Kidney (tissue), 14 donors: ENCODE results near the gene MRGPRX2. TPM values are rescaled to one million over a fixed set of nuclear protein-coding genes. Genes with fewer than 3 reads are reported as not detected.

Source experiments
- DNase-seq, 5 donors: peaks; one replicate each; pipeline ENCODE4 v3.0.0-alpha.2; 2013 to 2020
- FAIRE-seq: peaks from 2 replicates; lab custom pipeline; 2012; peaks lifted over from hg19 to GRCh38; lab: Jason Lieb, UNC
- H3K27ac ChIP-seq, 2 donors: one replicate each; pipeline ENCODE4 v1.7.0; 2013; ENCODE audit warnings: low read depth in 2 of 2, low read length in 2 of 2, inconsistent platforms in 1 of 2
- H3K27me3 ChIP-seq: one replicate; pipeline ENCODE4 v1.7.1; 2013; ENCODE audit warnings: low read length, inconsistent platforms; ENCODE audit not compliant: control insufficient read depth, insufficient read depth
- H3K36me3 ChIP-seq, 3 donors: one replicate each; pipeline versions ENCODE4 v1.7.0 to v1.7.1; 2013; ENCODE audit warnings: low read length in 3 of 3, control low read depth in 1 of 3, inconsistent platforms in 1 of 3; ENCODE audit not compliant: insufficient read depth in 3 of 3, control insufficient read depth in 2 of 3
- H3K4me1 ChIP-seq, 3 donors: one replicate each; pipeline versions ENCODE4 v1.7.0 to v1.7.1; 2013; ENCODE audit warnings: low read length in 3 of 3, inconsistent platforms in 1 of 3, low read depth in 1 of 3; ENCODE audit not compliant: control insufficient read depth in 2 of 3, insufficient read depth in 2 of 3
- H3K4me3 ChIP-seq, 3 donors: one replicate each; pipeline versions ENCODE4 v1.7.0 to v1.8.1; 2013; ENCODE audit warnings: low read length in 3 of 3, control low read depth in 1 of 3, inconsistent platforms in 1 of 3
- H3K9ac ChIP-seq, 3 donors: one replicate each; pipeline versions ENCODE4 v1.7.0 to v1.7.1; 2013; ENCODE audit warnings: low read length in 3 of 3, control low read depth in 1 of 3, inconsistent platforms in 1 of 3
- H3K9me3 ChIP-seq, 3 donors: one replicate each; pipeline versions ENCODE4 v1.7.0 to v1.7.1; 2013; ENCODE audit warnings: low read length in 3 of 3, control low read depth in 1 of 3, inconsistent platforms in 1 of 3; ENCODE audit not compliant: control insufficient read depth in 2 of 3, insufficient read depth in 1 of 3
- CTCF ChIP-seq: IDR thresholded peaks from 3 replicates; pipeline ENCODE4 v1.5.1; 2012; ENCODE audit warnings: mild to moderate bottlenecking, moderate library complexity, borderline replicate concordance; ENCODE audit not compliant: insufficient read depth; ENCODE audit errors: extremely low read depth
- intact Hi-C: fragments of 100-400 bp; cut with DNase I; formaldehyde crosslinking; loops from one replicate; pipeline ENCODE4 v1.11.1; 2022
- polyA plus RNA-seq: library from polyadenylated mRNA; stranded (reverse); fragments of 350-450 nt; fragmentation: Illumina TruSeq; extraction: RNeasy Lipid Tissue Mini Kit (QIAGEN cat#74804); gene quantifications from one replicate; pipeline ENCODE4 v1.2.3, GENCODE V29; 2014; ENCODE audit warnings: low read depth, low replicate concordance; ENCODE audit not compliant: insufficient read depth
- total RNA-seq: library from RNA; stranded (reverse); fragmentation: NEBNext Ultra II Directional; extraction: Animal tissue kit (Norgen Biotek cat#: 25700); gene quantifications from one replicate; pipeline ENCODE4 v1.2.1, GENCODE V29; 2021
- donor health status: control.
- donor health status: control.
- donor health status: control.
- donor health status: control.
- donor health status: control.
- donor health status: DM: yes; HTN: yes; CAD: no.
- donor health status: Normal renal cell carcinoma (clear cell type).

Gene MRGPRX2
- total and polyA plus RNA-seq, 2 donors from 2014 or later: 0.28 TPM; not detected in 1

GRCh38 chr11:19088791-19089190 lies 28.3 kb upstream of the MRGPRX2 start:
- no peak for TF ChIP-seq CTCF
- no peak overlapping the region for H3K9ac ChIP-seq
- no peaks in the 10 kb centered on the region for H3K9me3 ChIP-seq
- no peaks in the 10 kb centered on the region for H3K36me3 ChIP-seq
- H3K4me3 ChIP-seq: no peak overlapping the region
- no peak for DNase-seq
- H3K4me1 ChIP-seq: no peaks in the 10 kb centered on the region
- no peak overlapping the region for H3K27ac ChIP-seq
- no peak for FAIRE-seq
- no peaks in the 10 kb centered on the region for H3K27me3 ChIP-seq
- intact Hi-C loops: no loop called here

- intact Hi-C loops: no loop called here
- FAIRE-seq (no peak), DNase-seq (no peak)
- no peak for TF ChIP-seq CTCF
- H3K4me3 ChIP-seq: no peak overlapping the region
- H3K36me3 ChIP-seq: no peaks in the 10 kb centered on the region
- no peaks in the 10 kb centered on the region for H3K27me3 ChIP-seq
- no peaks in the 10 kb centered on the region for H3K9me3 ChIP-seq
- no peaks in the 10 kb centered on the region for H3K4me1 ChIP-seq
- no peak overlapping the region for H3K27ac ChIP-seq
- no peak overlapping the region for H3K9ac ChIP-seq
These were observed 27.1 kb upstream of the MRGPRX2 start for GRCh38 chr11:19087658-19088057.

- no peak for TF ChIP-seq CTCF
- FAIRE-seq (no peak), DNase-seq (no peak)
- Histone ChIP-seq H3K9ac (no peak overlapping the region), H3K9me3 (no peaks in the 10 kb centered on the region), H3K4me3 (no peak overlapping the region), H3K36me3 (no peaks in the 10 kb centered on the region), H3K4me1 (no peaks in the 10 kb centered on the region), H3K27me3 (no peaks in the 10 kb centered on the region), H3K27ac (no peak overlapping the region)
- intact Hi-C loops: no loop called here
These were observed 24.3 kb upstream of the MRGPRX2 start for GRCh38 chr11:19084661-19085315.

GRCh38 chr11:19083166-19083565 lies 22.6 kb upstream of the MRGPRX2 start:
- intact Hi-C loops: no loop called here
- no peak for FAIRE-seq

More at GRCh38 chr11:19083166-19083565, 22.6 kb upstream of the MRGPRX2 start:
- Histone ChIP-seq H3K4me1 (no peaks in the 10 kb centered on the region), H3K27me3 (no peaks in the 10 kb centered on the region), H3K9me3 (no peaks in the 10 kb centered on the region), H3K27ac (no peak overlapping the region), H3K9ac (no peak overlapping the region), H3K36me3 (no peaks in the 10 kb centered on the region), H3K4me3 (no peak overlapping the region)
- no peak for TF ChIP-seq CTCF
- no peak for DNase-seq
